CD4-positive, alpha-beta T cell treated with Interleukin-2 at 100 ng/mL for 4 hours (primary cell): ENCODE results near the gene NGFR.
"Not testable (repeated sequence)": the region's sequence is repeated elsewhere in the genome, so short reads cannot be mapped to it uniquely, and the experiment has no call there.

Experiments used
- DNase-seq: peaks from one replicate; pipeline ENCODE4 v3.0.0-alpha.2; 2020; ENCODE audit warnings: low spot score

The NGFR gene

GRCh38 chr17:49545806-49546545 lies 50.9 kb downstream of the NGFR start:
- DNase-seq: no peak

GRCh38 chr17:49546546-49547535 lies 51.7 kb downstream of the NGFR start:
- DNase-seq: no peak

- no peak for DNase-seq
Observed at GRCh38 chr17:49547566-49547965, 52.5 kb downstream of the NGFR start.

- DNase-seq: no peak
Observed at GRCh38 chr17:49548051-49548505, 53.0 kb downstream of the NGFR start.

GRCh38 chr17:49548506-49549310 lies 53.6 kb downstream of the NGFR start:
- no peak for DNase-seq

GRCh38 chr17:49549311-49549605 lies 54.2 kb downstream of the NGFR start:
- no peak for DNase-seq

- DNase-seq: no peak
Observed at GRCh38 chr17:49549691-49550678, 54.9 kb downstream of the NGFR start.

- DNase-seq: not testable (repeated sequence)
Observed at GRCh38 chr17:49550764-49551163, 55.7 kb downstream of the NGFR start.

GRCh38 chr17:49551221-49552069 lies 56.4 kb downstream of the NGFR start:
- DNase-seq: no peak

- no peak for DNase-seq
Observed at GRCh38 chr17:49552070-49552751, 57.1 kb downstream of the NGFR start.

GRCh38 chr17:49553676-49554335 lies 58.7 kb downstream of the NGFR start:
- no peak for DNase-seq

- no peak for DNase-seq
Observed at GRCh38 chr17:49554694-49555494, 59.8 kb downstream of the NGFR start.

GRCh38 chr17:49555495-49556222 lies 60.6 kb downstream of the NGFR start:
- DNase-seq: no peak

GRCh38 chr17:49556223-49556943 lies 61.3 kb downstream of the NGFR start:
- peak; percentile 82 for DNase-seq

- DNase-seq: peak; percentile 41
Observed at GRCh38 chr17:49557312-49558024, 62.4 kb downstream of the NGFR start.
